GM18520 (cell line): Measurements from ENCODE around the gene GNB1.

Experiments
- ATAC-seq: cut with Tn5 transposase; IDR thresholded peaks from one replicate; pipeline ENCODE4 v1.9.1; 2021; ENCODE audit not compliant: unreplicated experiment

Gene GNB1

GRCh38 chr1:1832820-1833219, 58.1 kb downstream of the GNB1 start:
- ATAC-seq: no peak

- ATAC-seq: no peak
Measured at GRCh38 chr1:1832166-1832565, 58.7 kb downstream of the GNB1 start.

GRCh38 chr1:1827089-1827848, 63.6 kb downstream of the GNB1 start:
- ATAC-seq: no peak

GRCh38 chr1:1826356-1827088, 64.4 kb downstream of the GNB1 start:
- ATAC-seq: no peak

GRCh38 chr1:1825217-1825616, 65.7 kb downstream of the GNB1 start:
- ATAC-seq: no peak

GRCh38 chr1:1819762-1820161, 71.1 kb downstream of the GNB1 start:
- ATAC-seq: no peak

GRCh38 chr1:1817221-1817620, 73.7 kb downstream of the GNB1 start:
- no peak for ATAC-seq

GRCh38 chr1:1815606-1816281, 75.1 kb downstream of the GNB1 start:
- ATAC-seq: no peak

- ATAC-seq: no peak
Measured at GRCh38 chr1:1809489-1809888, 81.4 kb downstream of the GNB1 start.

GRCh38 chr1:1808206-1808605, 82.7 kb downstream of the GNB1 start:
- no peak for ATAC-seq

- ATAC-seq: no peak
Measured at GRCh38 chr1:1806890-1807289, 84.0 kb downstream of the GNB1 start.

- no peak for ATAC-seq
Measured at GRCh38 chr1:1804301-1804700, 86.6 kb downstream of the GNB1 start.

- no peak for ATAC-seq
Measured at GRCh38 chr1:1802871-1803270, 88.0 kb downstream of the GNB1 start.

GRCh38 chr1:1799716-1800115, 91.2 kb downstream of the GNB1 start:
- ATAC-seq: peak; percentile 62

- ATAC-seq: no peak
Measured at GRCh38 chr1:1797731-1798341, 93.1 kb downstream of the GNB1 start.

- no peak for ATAC-seq
Measured at GRCh38 chr1:1796466-1796865, 94.4 kb downstream of the GNB1 start.

GRCh38 chr1:1794999-1795398, 95.9 kb downstream of the GNB1 start:
- ATAC-seq: no peak

- ATAC-seq: no peak
Measured at GRCh38 chr1:1793481-1794244, 97.2 kb downstream of the GNB1 start.

GRCh38 chr1:1788646-1789431, 102.0 kb downstream of the GNB1 start:
- ATAC-seq: no peak

- ATAC-seq: no peak
Measured at GRCh38 chr1:1788136-1788535, 102.8 kb downstream of the GNB1 start.
